GM19238 (cell line): ENCODE data around the gene ATG13.
"Not testable (repeated sequence)": the region's sequence is repeated elsewhere in the genome, so short reads cannot be mapped to it uniquely, and the experiment has no call there.

Experiments
- DNase-seq: peaks from one replicate; pipeline ENCODE4 v3.0.0; 2011; ENCODE audit warnings: low spot score; ENCODE audit not compliant: insufficient read length

Gene ATG13

GRCh38 chr11:46617134-46617971 is at the start of gene ATG13, which contains the start of gene HARBI1:
ATG13 (plus strand) TSS chr11:46617553; CDS start chr11:46644292, 26,739 bp downstream.
HARBI1 (minus strand) TSS chr11:46617227; CDS start chr11:46616237, 990 bp downstream.
- peak; percentile 90 for DNase-seq

- no peak for DNase-seq
Observed at GRCh38 chr11:46570790-46571398, 46.5 kb upstream of the ATG13 start.

- DNase-seq: no peak
Observed at GRCh38 chr11:46574656-46575055, 42.7 kb upstream of the ATG13 start.

- no peak for DNase-seq
Observed at GRCh38 chr11:46577058-46577457, 40.3 kb upstream of the ATG13 start.

- DNase-seq: no peak
Observed at GRCh38 chr11:46582588-46582987, 34.8 kb upstream of the ATG13 start.

GRCh38 chr11:46583513-46583912 is 33.8 kb upstream of the ATG13 start:
- not testable (repeated sequence) for DNase-seq

GRCh38 chr11:46588131-46588530 is 29.2 kb upstream of the ATG13 start:
- no peak for DNase-seq

GRCh38 chr11:46588915-46589314 is 28.4 kb upstream of the ATG13 start:
- DNase-seq: no peak

- DNase-seq: no peak
Observed at GRCh38 chr11:46590740-46591605, 26.4 kb upstream of the ATG13 start.

GRCh38 chr11:46593550-46594373 is 23.6 kb upstream of the ATG13 start, which contains the start of gene AMBRA1:
AMBRA1 (minus strand) TSS chr11:46594023; CDS start chr11:46548380, 45,643 bp downstream.
- peak; percentile 49 for DNase-seq

GRCh38 chr11:46594374-46594700 is 23.0 kb upstream of the ATG13 start:
- DNase-seq: no peak

GRCh38 chr11:46594785-46595184 is 22.6 kb upstream of the ATG13 start:
- no peak for DNase-seq

- DNase-seq: no peak
Observed at GRCh38 chr11:46597155-46597554, 20.2 kb upstream of the ATG13 start.

- DNase-seq: no peak
Observed at GRCh38 chr11:46597609-46598219, 19.6 kb upstream of the ATG13 start.

- no peak for DNase-seq
Observed at GRCh38 chr11:46599340-46600193, 17.8 kb upstream of the ATG13 start.

- no peak for DNase-seq
Observed at GRCh38 chr11:46600194-46600960, 17.0 kb upstream of the ATG13 start.

GRCh38 chr11:46601129-46601528 is 16.2 kb upstream of the ATG13 start:
- DNase-seq: no peak

GRCh38 chr11:46603704-46604308 is 13.5 kb upstream of the ATG13 start:
- peak; percentile 12 for DNase-seq
